ENCODE data around the gene SLC25A18. TPM values are rescaled to one million over a fixed set of nuclear protein-coding genes. Genes with fewer than 3 reads are reported as not detected.
"Not testable (repeated sequence)": the region's sequence is repeated elsewhere in the genome, so short reads cannot be mapped to it uniquely, and the experiment has no call there.

SLC25A18 gene
- total RNA-seq, 1 experiment from 2014 or later = 2.1 TPM

DNA sequence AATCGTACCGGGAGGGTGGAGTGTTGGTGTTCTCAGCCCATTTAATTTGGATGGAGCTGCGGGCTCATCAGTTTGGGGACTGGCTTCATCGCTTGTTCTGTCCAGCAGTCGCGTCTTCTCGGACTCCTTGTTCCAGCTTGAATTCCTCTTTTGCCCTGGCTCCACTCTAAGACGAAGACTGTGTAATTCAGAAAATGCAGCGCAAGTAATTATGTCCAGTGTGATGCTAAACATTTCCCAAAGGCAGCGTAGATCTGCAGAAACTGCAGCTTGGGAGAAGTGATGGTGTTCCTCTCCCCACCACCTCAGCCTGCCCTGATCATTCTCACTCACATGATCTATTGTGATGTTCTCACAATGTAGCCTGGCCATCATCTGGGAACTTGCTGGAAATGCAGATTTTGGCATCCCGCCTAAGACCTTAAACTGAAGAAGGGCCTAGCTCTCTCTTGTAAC, 666 bp downstream of the SLC25A18 start:
- CTCF ChIA-PET = interaction anchor here (1.2 to 1.4 kb wide), 2 partner anchors 24 to 392 kb away, joined by 3 to 4 read pairs; no protein-coding TSS in a partner anchor
- Mint-ChIP-seq H3K4me3 (no peak overlapping the region), H3K4me1 (peaks cover 22% of the 10 kb centered on the region), H3K36me3 (peaks cover 21% of the 10 kb centered on the region), H3K9me3 (peaks cover 15% of the 10 kb centered on the region), H3K27me3 (ENCODE audit: low read depth) (no peaks in the 10 kb centered on the region), H3K27ac (peak overlapping the region; percentile 90)
- POLR2A ChIA-PET = no interaction called here
- DNase-seq (ENCODE audit: low spot score) (no peak), ATAC-seq (no peak)
- TF ChIP-seq, protein P1, sequence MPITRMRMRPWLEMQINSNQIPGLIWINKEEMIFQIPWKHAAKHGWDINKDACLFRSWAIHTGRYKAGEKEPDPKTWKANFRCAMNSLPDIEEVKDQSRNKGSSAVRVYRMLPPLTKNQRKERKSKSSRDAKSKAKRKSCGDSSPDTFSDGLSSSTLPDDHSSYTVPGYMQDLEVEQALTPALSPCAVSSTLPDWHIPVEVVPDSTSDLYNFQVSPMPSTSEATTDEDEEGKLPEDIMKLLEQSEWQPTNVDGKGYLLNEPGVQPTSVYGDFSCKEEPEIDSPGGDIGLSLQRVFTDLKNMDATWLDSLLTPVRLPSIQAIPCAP (CRISPR knock-in tag; IDR thresholded peaks at IDR 0.05) = no peak
- TF ChIP-seq SP1 (CRISPR knock-in tag; conservative IDR thresholded peaks at IDR 0.05) (no peak), SMAD4 (CRISPR knock-in tag; IDR thresholded peaks at IDR 0.05) (no peak), ZNF416 (CRISPR knock-in tag; IDR thresholded peaks at IDR 0.05) (no peak), ESRRA (CRISPR knock-in tag; IDR thresholded peaks at IDR 0.05; ENCODE audit: borderline replicate concordance) (no peak), ETV6 (CRISPR knock-in tag; IDR thresholded peaks at IDR 0.05) (no peak)

DNA sequence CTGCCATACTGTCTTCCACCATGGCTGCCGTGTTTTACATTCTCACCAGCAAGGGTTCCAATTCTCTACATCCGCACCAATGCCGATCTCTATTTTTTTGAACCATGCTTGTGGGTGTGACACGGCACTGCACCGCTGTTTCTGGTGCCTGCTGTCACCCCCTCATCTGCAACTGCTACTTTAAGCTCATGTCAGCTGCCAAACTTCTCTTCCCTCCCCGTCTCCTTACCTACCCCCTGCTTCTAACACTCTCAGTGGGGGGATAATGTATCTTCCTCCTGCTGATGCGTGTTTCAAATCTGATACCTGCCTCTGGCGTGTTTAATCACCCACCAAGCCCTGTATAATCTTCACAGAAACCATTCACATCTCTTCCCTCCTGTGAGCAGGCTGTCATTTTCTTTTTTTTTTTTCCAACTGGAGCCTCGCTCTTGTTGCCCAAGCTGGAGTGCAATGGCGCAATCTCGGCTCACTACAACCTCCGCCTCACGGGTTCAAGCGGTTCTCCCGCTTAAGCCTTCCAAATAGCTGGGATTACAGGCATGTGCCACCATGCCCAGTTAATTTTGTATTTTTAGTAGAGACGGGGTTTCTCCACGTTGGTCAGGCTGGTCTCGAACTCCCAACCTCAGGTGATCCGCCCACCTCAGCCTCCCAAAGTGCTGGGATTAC, 2.9 kb downstream of the SLC25A18 start:
- ChIA-PET CTCF (interaction anchor here (1.4 to 1.5 kb wide), 2 partner anchors 8 to 447 kb away, joined by 4 to 5 read pairs; no protein-coding TSS in a partner anchor), POLR2A (interaction anchor here (0.7 kb wide), 1 partner anchor 291 kb away, joined by 4 read pairs; no protein-coding TSS in a partner anchor)
- H3K27ac Mint-ChIP-seq = peak overlapping the region; percentile 12; the same call in 1 of the 2 replicates
- not testable (repeated sequence) for DNase-seq (ENCODE audit: low spot score); H3K9me3 Mint-ChIP-seq; H3K36me3 Mint-ChIP-seq; ATAC-seq; H3K27me3 Mint-ChIP-seq (ENCODE audit: low read depth); H3K4me3 Mint-ChIP-seq
- peaks cover 43% of the 10 kb centered on the region for H3K4me1 Mint-ChIP-seq

DNA sequence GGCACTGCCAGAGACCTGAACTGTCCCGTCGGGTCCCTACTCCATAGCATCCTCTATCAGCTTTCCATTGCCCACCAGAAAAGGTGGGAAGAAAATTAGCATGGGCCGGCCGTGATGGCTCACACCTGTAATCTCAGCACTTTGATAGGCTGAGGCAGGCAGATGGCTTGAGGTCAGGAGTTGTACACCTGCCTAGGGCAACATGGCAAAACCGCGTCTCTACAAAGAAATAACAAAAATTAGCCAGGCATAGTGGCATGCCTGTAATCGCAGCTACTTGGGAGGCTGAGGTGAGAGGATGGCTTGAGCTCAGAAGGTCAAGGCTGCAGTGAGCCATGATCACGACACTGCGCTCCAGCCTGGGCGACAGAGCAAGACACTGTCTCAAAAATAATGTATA, 3.5 kb downstream of the SLC25A18 start:
- Mint-ChIP-seq H3K27ac (peak overlapping the region; percentile 86), H3K9me3 (no peaks in the 10 kb centered on the region), H3K4me1 (peaks cover 46% of the 10 kb centered on the region), H3K27me3 (ENCODE audit: low read depth) (no peaks in the 10 kb centered on the region), H3K4me3 (no peak overlapping the region), H3K36me3 (peaks cover 3% of the 10 kb centered on the region; the same call in 1 of the 2 replicates)
- POLR2A ChIA-PET = interaction anchor here (0.7 kb wide), 1 partner anchor 292 kb away, joined by 4 read pairs; no protein-coding TSS in a partner anchor
- no peak for ATAC-seq
- CTCF ChIA-PET = interaction anchor here (1.4 to 1.5 kb wide), 2 partner anchors 9 to 447 kb away, joined by 4 to 5 read pairs; no protein-coding TSS in a partner anchor
- TF ChIP-seq, protein P2, sequence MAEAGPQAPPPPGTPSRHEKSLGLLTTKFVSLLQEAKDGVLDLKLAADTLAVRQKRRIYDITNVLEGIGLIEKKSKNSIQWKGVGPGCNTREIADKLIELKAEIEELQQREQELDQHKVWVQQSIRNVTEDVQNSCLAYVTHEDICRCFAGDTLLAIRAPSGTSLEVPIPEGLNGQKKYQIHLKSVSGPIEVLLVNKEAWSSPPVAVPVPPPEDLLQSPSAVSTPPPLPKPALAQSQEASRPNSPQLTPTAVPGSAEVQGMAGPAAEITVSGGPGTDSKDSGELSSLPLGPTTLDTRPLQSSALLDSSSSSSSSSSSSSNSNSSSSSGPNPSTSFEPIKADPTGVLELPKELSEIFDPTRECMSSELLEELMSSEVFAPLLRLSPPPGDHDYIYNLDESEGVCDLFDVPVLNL (CRISPR knock-in tag; IDR thresholded peaks at IDR 0.05; ENCODE audit: borderline replicate concordance, low read depth) = no peak
- TF ChIP-seq JUN (CRISPR knock-in tag; IDR thresholded peaks at IDR 0.05) = no peak
- TF ChIP-seq ZNF396 (CRISPR knock-in tag; IDR thresholded peaks at IDR 0.05; ENCODE audit: borderline replicate concordance) = no peak
- no peak for TF ChIP-seq ESRRA (CRISPR knock-in tag; IDR thresholded peaks at IDR 0.05; ENCODE audit: borderline replicate concordance)
- TF ChIP-seq, protein P3, sequence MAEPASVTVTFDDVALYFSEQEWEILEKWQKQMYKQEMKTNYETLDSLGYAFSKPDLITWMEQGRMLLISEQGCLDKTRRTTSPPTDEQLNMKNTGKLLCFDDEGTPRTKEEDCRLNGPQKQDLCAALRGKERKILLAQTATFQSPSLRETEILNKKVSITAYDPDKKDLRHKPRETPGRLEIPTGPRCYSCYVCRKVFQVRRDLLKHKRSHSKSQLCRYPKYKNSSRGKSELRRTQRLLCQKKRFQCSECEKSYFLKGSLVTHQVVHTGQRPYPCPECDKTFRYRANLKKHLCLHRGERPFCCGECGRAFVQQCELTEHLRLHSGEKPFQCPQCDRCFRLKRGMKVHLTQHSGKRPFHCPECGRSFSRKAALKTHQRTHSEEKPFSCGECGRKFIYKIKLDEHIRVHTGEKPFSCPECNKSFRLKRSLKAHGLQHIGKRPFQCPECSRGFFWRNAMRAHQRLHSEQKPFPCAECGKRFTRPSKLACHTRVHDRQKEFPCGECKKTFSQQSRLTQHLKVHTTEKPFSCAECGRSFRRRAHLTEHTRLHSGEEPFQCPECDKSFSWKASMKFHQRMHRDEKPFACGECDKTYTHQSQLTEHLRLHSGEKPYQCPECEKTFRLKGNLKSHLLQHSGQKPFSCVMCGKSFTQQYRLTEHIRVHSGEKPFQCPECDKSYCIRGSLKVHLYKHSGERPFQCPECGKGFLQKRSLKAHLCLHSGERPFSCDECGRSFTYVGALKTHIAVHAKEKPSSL (CRISPR knock-in tag; conservative IDR thresholded peaks at IDR 0.05) = no peak
- TF ChIP-seq, protein P4, sequence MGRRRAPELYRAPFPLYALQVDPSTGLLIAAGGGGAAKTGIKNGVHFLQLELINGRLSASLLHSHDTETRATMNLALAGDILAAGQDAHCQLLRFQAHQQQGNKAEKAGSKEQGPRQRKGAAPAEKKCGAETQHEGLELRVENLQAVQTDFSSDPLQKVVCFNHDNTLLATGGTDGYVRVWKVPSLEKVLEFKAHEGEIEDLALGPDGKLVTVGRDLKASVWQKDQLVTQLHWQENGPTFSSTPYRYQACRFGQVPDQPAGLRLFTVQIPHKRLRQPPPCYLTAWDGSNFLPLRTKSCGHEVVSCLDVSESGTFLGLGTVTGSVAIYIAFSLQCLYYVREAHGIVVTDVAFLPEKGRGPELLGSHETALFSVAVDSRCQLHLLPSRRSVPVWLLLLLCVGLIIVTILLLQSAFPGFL (CRISPR knock-in tag; IDR thresholded peaks at IDR 0.05; ENCODE audit: borderline replicate concordance) = no peak
- no peak for TF ChIP-seq MYBL2 (CRISPR knock-in tag; IDR thresholded peaks at IDR 0.05)
- no peak for TF ChIP-seq SMAD3 (CRISPR knock-in tag; IDR thresholded peaks at IDR 0.05; ENCODE audit: borderline replicate concordance)
- no peak for TF ChIP-seq NR2C2 (CRISPR knock-in tag; IDR thresholded peaks at IDR 0.05)
- no peak for TF ChIP-seq KAT7 (CRISPR knock-in tag; IDR thresholded peaks at IDR 0.05; ENCODE audit: borderline replicate concordance)
- TF ChIP-seq, protein P5, sequence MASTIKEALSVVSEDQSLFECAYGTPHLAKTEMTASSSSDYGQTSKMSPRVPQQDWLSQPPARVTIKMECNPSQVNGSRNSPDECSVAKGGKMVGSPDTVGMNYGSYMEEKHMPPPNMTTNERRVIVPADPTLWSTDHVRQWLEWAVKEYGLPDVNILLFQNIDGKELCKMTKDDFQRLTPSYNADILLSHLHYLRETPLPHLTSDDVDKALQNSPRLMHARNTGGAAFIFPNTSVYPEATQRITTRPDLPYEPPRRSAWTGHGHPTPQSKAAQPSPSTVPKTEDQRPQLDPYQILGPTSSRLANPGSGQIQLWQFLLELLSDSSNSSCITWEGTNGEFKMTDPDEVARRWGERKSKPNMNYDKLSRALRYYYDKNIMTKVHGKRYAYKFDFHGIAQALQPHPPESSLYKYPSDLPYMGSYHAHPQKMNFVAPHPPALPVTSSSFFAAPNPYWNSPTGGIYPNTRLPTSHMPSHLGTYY (CRISPR knock-in tag; IDR thresholded peaks at IDR 0.05) = no peak
- TF ChIP-seq, protein P6, sequence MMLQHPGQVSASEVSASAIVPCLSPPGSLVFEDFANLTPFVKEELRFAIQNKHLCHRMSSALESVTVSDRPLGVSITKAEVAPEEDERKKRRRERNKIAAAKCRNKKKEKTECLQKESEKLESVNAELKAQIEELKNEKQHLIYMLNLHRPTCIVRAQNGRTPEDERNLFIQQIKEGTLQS (CRISPR knock-in tag; conservative IDR thresholded peaks at IDR 0.05) = no peak
- TF ChIP-seq, protein P7, sequence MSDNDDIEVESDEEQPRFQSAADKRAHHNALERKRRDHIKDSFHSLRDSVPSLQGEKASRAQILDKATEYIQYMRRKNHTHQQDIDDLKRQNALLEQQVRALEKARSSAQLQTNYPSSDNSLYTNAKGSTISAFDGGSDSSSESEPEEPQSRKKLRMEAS (CRISPR knock-in tag; IDR thresholded peaks at IDR 0.05) = no peak
- no peak for TF ChIP-seq MXD4 (CRISPR knock-in tag; IDR thresholded peaks at IDR 0.05; ENCODE audit: borderline replicate concordance)
- TF ChIP-seq CREM (CRISPR knock-in tag; IDR thresholded peaks at IDR 0.05) = no peak
- no peak for TF ChIP-seq FOXK1 (CRISPR knock-in tag; IDR thresholded peaks at IDR 0.05)
- no peak for DNase-seq (ENCODE audit: low spot score)
